ENCODE measurements around the gene USP24.

GRCh38 chr1:55049914-55050278, 165.3 kb downstream of the USP24 start:
- no peak for TF ChIP-seq CTCF (IDR thresholded peaks at IDR 0.05)
- TF ChIP-seq EZH2phosphoT487 (IDR thresholded peaks at IDR 0.05) = no peak
- TF ChIP-seq EZH2 (IDR thresholded peaks at IDR 0.05) = no peak
